Duodenal mucosa (tissue), 2 donors: ENCODE measurements around the gene SCLT1.

Experiments
- H3K27ac ChIP-seq: one replicate; pipeline ENCODE4 v1.7.0; 2013; ENCODE audit warnings: low read depth, low read length
- H3K27me3 ChIP-seq, 2 donors: one replicate each; pipeline ENCODE4 v1.7.0; 2013; ENCODE audit warnings: low read length in 2 of 2, control low read depth in 1 of 2; ENCODE audit not compliant: insufficient read depth in 2 of 2, control insufficient read depth in 1 of 2
- H3K36me3 ChIP-seq, 2 donors: one replicate each; pipeline ENCODE4 v1.7.0; 2013; ENCODE audit warnings: low read length in 2 of 2, control low read depth in 1 of 2; ENCODE audit not compliant: insufficient read depth in 2 of 2, control insufficient read depth in 1 of 2
- H3K4me1 ChIP-seq, 2 donors: one replicate each; pipeline ENCODE4 v1.7.0; 2013; ENCODE audit warnings: low read length in 2 of 2, control low read depth in 1 of 2; ENCODE audit not compliant: insufficient read depth in 2 of 2, control insufficient read depth in 1 of 2
- H3K4me3 ChIP-seq, 2 donors: one replicate each; pipeline ENCODE4 v1.7.0; 2013; ENCODE audit warnings: low read length in 2 of 2, low read depth in 1 of 2
- H3K9ac ChIP-seq, 2 donors: one replicate each; pipeline ENCODE4 v1.7.0; 2013; ENCODE audit warnings: low read length in 2 of 2, low read depth in 1 of 2
- H3K9me3 ChIP-seq, 2 donors: one replicate each; pipeline ENCODE4 v1.7.0; 2013; ENCODE audit warnings: low read length in 2 of 2, control low read depth in 1 of 2; ENCODE audit not compliant: control insufficient read depth in 1 of 2

SCLT1 gene

DNA sequence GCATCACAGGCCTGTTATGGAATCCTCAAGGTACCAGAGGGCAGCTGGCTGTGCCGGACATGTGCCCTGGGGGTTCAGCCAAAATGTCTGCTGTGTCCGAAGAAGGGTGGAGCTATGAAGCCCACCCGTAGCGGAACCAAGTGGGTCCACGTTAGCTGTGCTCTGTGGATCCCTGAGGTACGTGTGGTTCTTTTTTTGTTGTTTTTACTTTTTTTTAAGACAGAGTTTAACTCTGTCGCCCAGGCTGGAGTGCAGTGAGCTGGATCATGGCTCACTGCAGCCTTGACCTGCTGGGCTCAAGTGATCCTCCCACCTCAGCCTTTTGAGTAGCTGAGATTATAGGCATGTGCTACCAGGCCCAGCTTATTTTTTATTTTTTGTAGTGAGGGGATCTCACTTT is 237.7 kb downstream of the SCLT1 start:
- peaks cover 6 to 12% of the 10 kb centered on the region in 2 donors for H3K4me1 ChIP-seq
- no peak overlapping the region for H3K27ac ChIP-seq
- no peak overlapping the region for H3K9ac ChIP-seq
- H3K4me3 ChIP-seq: no peak overlapping the region
- peaks cover 44 to 83% of the 10 kb centered on the region in 2 donors for H3K36me3 ChIP-seq
- H3K27me3 ChIP-seq: no peaks in the 10 kb centered on the region
- no peaks in the 10 kb centered on the region for H3K9me3 ChIP-seq

DNA sequence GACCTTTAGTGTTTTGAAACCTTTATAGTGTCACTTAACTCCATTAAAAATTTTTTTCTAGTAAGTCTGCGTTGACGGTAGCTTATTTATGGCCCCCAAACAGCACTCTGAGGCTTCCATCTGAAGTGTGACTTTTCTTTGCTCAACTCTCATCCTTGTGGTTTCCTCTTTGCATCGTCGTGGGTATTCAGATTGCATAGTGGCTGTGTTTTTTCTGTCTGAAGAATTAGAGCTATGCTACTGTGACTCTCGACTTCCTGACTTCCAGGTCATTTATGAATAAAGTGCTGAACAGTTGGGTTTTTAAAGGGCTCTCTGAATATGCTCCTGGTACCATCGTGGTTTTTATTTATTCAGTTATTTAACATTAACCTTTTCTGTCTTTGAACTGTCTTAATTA is 238.9 kb downstream of the SCLT1 start:
- Histone ChIP-seq H3K4me1 (peaks cover 4% of the 10 kb centered on the region in 2 donors), H3K9me3 (no peaks in the 10 kb centered on the region), H3K27ac (no peak overlapping the region), H3K4me3 (no peak overlapping the region), H3K27me3 (no peaks in the 10 kb centered on the region), H3K9ac (no peak overlapping the region), H3K36me3 (peaks cover 39 to 86% of the 10 kb centered on the region in 2 donors)

DNA sequence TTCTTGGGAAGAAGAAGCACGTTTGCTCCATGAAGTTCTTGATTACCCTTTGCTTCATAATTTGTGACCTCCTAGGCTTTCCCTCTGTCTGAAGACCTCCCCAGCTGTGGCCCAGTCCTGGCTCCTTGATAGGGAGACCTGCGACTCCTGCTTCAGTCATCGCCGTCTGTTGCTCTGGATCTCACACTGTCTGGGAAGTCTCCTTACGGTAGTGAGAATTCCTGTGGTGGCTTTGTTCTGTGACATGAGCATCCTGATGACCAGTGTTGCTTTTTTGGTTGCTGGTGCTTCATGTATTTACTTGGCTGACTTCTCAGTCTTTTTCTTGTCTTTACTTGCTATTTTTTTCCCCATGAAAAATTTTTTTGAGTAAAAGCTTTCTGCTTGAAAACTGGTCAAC is 239.6 kb downstream of the SCLT1 start:
- H3K9me3 ChIP-seq: no peaks in the 10 kb centered on the region
- H3K27me3 ChIP-seq: no peaks in the 10 kb centered on the region
- no peaks in the 10 kb centered on the region for H3K4me1 ChIP-seq
- no peak overlapping the region for H3K27ac ChIP-seq
- no peak overlapping the region for H3K4me3 ChIP-seq
- H3K36me3 ChIP-seq: peaks cover 41 to 88% of the 10 kb centered on the region in 2 donors
- H3K9ac ChIP-seq: no peak overlapping the region

DNA sequence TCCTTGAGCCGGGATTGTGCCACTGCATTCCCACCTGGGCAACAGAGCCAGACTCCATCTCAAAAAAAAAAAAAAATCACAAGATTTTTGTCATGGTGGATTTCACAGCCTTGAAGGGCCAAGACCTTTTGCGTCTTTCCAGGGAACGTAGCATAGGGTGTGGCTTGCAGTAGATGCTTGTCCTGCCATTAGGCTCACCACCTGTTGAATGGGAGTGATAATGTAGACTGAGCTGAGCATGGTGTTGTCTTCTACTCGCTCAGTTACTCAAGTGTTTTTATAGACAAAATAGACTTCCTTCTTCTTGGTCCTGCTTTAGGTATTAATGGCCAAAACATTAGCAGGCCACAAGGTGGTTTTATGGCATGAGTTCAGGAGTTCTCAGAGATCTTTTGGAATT is 243.1 kb downstream of the SCLT1 start:
- Histone ChIP-seq H3K9ac (no peak overlapping the region), H3K4me3 (no peak overlapping the region), H3K27ac (no peak overlapping the region), H3K36me3 (peaks cover 51 to 91% of the 10 kb centered on the region in 2 donors), H3K27me3 (no peaks in the 10 kb centered on the region), H3K9me3 (no peaks in the 10 kb centered on the region), H3K4me1 (no peaks in the 10 kb centered on the region)

DNA sequence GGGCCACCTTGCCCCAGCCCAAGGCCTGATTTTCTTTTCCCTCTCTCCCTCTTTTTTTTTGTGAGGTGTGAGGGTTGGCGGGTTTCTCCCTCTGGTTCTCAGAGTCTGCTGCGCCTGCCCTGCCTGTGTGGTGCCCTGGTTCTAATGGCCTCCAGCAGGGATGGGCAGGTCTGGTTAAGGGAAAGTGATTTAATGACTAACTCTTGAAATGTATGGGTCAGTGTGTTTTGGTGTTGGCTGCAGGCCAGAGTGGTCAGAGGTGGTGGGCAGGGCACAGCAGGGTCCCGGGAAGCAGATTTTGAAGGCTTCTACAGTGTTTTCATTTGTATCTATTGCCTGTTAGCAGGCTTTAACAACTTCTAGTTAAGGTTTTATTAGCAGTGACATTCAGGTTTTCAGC is 244.9 kb downstream of the SCLT1 start:
- H3K27ac ChIP-seq: no peak overlapping the region
- no peaks in the 10 kb centered on the region for H3K27me3 ChIP-seq
- H3K36me3 ChIP-seq: peaks cover 55 to 92% of the 10 kb centered on the region in 2 donors
- no peaks in the 10 kb centered on the region for H3K4me1 ChIP-seq
- H3K9me3 ChIP-seq: no peaks in the 10 kb centered on the region
- H3K9ac ChIP-seq: no peak overlapping the region
- H3K4me3 ChIP-seq: no peak overlapping the region

DNA sequence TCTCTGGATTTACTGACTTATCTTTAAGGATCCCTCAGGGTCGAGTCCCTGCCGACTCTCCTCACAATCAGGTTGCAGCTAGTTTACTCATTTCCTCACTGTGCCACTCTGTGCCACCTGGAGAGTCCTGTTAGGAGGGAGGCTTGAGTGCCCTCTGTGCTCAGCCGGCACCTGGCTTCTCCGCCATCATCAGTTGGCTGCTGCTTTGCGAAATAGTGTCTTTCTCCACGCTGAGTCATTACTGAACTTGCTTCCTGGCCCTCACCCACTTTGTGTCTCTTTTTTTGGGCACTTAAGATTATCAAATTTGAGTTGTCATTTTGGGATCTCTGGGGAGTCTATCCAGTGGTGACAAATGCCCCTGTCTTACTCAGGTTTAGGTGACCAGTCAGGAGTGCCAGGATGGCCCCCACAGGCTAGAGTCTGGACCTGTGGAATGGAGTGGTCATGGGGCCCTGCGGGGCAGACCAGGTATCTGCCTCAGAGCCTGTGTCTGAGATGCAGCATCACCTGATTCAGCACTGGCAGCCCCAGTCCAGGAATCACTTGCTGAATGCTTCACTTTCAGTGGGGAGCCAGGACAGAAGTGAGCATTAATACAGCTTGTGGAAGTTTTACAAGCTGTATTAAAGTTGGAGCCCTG is 246.1 kb downstream of the SCLT1 start:
- Histone ChIP-seq H3K36me3 (peaks cover 48 to 90% of the 10 kb centered on the region in 2 donors), H3K9ac (no peak overlapping the region), H3K4me1 (no peaks in the 10 kb centered on the region), H3K4me3 (no peak overlapping the region), H3K9me3 (no peaks in the 10 kb centered on the region), H3K27me3 (no peaks in the 10 kb centered on the region), H3K27ac (no peak overlapping the region)

DNA sequence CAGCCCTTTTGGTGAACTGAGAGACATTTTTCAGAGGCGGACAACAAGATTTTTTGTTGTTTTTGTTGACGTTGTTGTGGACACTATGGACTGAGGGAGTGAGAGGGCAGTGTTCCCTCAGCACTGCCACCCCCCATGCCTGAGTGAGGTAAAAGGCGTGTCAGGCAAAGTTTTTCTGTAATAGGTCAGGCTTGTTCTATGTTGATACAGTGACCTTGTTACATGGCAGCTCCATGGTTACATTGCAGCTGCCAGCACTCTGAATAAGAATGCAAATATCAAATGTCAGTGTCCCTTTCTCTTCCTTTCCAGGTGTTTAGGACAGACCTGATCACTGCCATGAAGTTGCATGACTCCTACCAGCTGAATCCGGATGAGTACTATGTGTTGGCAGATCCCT is 247.3 kb downstream of the SCLT1 start:
- H3K4me1 ChIP-seq: no peaks in the 10 kb centered on the region
- H3K4me3 ChIP-seq: no peak overlapping the region
- no peaks in the 10 kb centered on the region for H3K27me3 ChIP-seq
- no peaks in the 10 kb centered on the region for H3K9me3 ChIP-seq
- H3K9ac ChIP-seq: no peak overlapping the region
- H3K27ac ChIP-seq: no peak overlapping the region
- H3K36me3 ChIP-seq: peaks cover 45 to 80% of the 10 kb centered on the region in 2 donors

DNA sequence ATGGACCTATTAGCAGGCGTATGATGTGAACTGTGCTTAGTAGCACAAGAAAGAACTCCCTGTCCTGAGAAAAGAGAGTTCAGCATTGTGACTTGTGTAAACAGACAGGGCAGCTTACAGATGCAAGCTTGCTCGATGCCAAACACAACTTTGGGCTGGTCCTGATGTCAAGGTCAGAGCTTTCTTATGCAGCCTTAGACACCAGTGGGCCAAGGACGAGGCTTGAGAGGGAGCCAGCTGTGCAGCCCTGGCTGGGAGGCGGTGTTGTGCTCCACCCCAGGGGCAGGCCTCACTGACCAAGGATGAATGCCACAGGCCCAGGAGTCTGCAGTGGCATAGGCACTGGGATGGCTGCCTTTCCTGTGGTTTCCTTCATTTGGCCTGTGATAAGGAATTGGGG is 248.4 kb downstream of the SCLT1 start:
- no peak overlapping the region for H3K4me3 ChIP-seq
- no peaks in the 10 kb centered on the region for H3K27me3 ChIP-seq
- H3K27ac ChIP-seq: no peak overlapping the region
- no peaks in the 10 kb centered on the region for H3K9me3 ChIP-seq
- peaks cover 0 to 2% of the 10 kb centered on the region in 2 donors for H3K4me1 ChIP-seq
- H3K9ac ChIP-seq: no peak overlapping the region
- H3K36me3 ChIP-seq: peaks cover 45 to 72% of the 10 kb centered on the region in 2 donors

DNA sequence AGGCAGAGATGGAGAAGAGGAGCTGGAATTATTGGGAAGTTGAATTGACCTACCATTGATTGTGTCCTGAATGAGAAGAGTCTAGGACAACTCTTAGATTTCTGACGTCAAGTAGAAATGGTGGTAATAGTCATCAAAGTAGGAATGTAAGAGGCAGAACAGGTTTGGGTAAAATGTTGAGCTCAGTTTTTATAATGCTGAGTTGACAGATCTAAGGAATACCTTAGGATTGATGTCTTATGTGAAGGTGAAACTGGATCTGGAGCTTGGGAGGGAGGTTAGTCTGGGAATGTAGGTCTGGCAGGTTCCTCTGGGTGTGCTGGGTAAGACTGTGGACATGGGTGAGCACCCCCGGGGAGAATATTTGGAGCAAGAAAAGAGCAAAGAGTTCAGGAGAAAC is 251.9 kb downstream of the SCLT1 start:
- peaks cover 19 to 39% of the 10 kb centered on the region in 2 donors for H3K36me3 ChIP-seq
- H3K9ac ChIP-seq: no peak overlapping the region
- H3K9me3 ChIP-seq: no peaks in the 10 kb centered on the region
- no peaks in the 10 kb centered on the region for H3K27me3 ChIP-seq
- H3K4me3 ChIP-seq: no peak overlapping the region
- no peak overlapping the region for H3K27ac ChIP-seq
- peaks cover 12 to 14% of the 10 kb centered on the region in 2 donors for H3K4me1 ChIP-seq

DNA sequence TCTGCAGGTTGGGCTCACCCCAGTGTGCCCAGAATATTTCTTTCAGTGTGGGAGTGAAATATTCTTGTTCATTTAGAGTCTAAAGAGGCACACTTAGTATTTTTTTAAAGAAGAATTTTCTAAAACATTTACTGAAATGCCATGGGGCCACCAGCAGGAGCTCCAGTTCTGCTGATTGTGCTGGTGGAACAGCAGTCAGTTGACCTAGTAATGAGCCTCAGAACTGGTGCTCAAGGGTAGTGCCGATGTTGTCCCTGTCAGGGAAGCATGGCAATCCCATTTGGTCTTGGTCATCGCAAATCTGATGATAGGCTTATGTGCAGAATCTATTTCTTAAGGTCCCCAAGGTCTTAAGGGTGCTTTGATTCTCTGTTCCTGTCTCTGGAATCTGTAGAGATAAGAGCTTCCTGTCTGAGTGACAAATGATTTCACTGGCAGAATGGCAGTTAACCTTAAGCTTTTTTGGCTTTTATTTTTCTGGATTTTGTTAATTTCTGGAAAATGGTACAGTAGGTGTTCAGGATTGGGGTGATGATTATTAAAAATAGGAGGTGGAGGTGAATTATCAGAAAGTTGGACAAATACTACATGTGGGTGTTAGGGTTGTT is 252.5 kb downstream of the SCLT1 start:
- peaks cover 12 to 15% of the 10 kb centered on the region in 2 donors for H3K4me1 ChIP-seq
- H3K27me3 ChIP-seq: no peaks in the 10 kb centered on the region
- H3K27ac ChIP-seq: no peak overlapping the region

More for the DNA sequence above, 252.5 kb downstream of the SCLT1 start:
- peaks cover 16 to 36% of the 10 kb centered on the region in 2 donors for H3K36me3 ChIP-seq
- no peak overlapping the region for H3K4me3 ChIP-seq
- H3K9ac ChIP-seq: no peak overlapping the region
- no peaks in the 10 kb centered on the region for H3K9me3 ChIP-seq
